CD14-positive monocyte (primary cell): ENCODE results near the gene NTRK2. TPM values are rescaled to one million over a fixed set of nuclear protein-coding genes. Genes with fewer than 3 reads are reported as not detected.

Experiments
- DNase-seq, 3 donors: peaks; one replicate each; pipeline ENCODE4 v3.0.0-alpha.2; 2011 to 2022
- H2AFZ ChIP-seq: 2 replicates; pipeline ENCODE4 v1.6.0; 2012; ENCODE audit warnings: mild to moderate bottlenecking, low read depth, low read length, inconsistent platforms; ENCODE audit not compliant: insufficient read depth, poor library complexity, severe bottlenecking
- H3K27ac ChIP-seq, 2 donors: 1 replicate in 1 of 2; 2 replicates in 1 of 2; pipeline ENCODE4 v1.5.1; 2012 to 2013; ENCODE audit warnings: low read length in 2 of 2, control low read depth in 1 of 2, inconsistent platforms in 1 of 2, low read depth in 1 of 2, mild to moderate bottlenecking in 1 of 2
- H3K27me3 ChIP-seq, 2 donors: one replicate each; pipeline versions ENCODE4 v1.6.0 to v1.6.1; 2011 to 2013; ENCODE audit warnings: low read length in 2 of 2; ENCODE audit not compliant: control insufficient read depth in 2 of 2, insufficient read depth in 2 of 2
- H3K36me3 ChIP-seq, 2 donors: replicated peaks in 1 of 2; 1 replicate in 1 of 2; 2 replicates in 1 of 2; pipeline versions ENCODE4 v1.5.1 to v1.6.1; 2012 to 2013; ENCODE audit warnings: low read length in 2 of 2, control low read depth in 1 of 2, inconsistent platforms in 1 of 2, mild to moderate bottlenecking in 1 of 2; ENCODE audit not compliant: insufficient read depth in 2 of 2, control insufficient read depth in 1 of 2
- H3K4me1 ChIP-seq, 2 donors: 1 replicate in 1 of 2; 2 replicates in 1 of 2; pipeline versions ENCODE4 v1.5.1 to v1.6.1; 2012 to 2013; ENCODE audit warnings: low read length in 2 of 2, control low read depth in 1 of 2, inconsistent platforms in 1 of 2, mild to moderate bottlenecking in 1 of 2, moderate library complexity in 1 of 2; ENCODE audit not compliant: insufficient read depth in 2 of 2, control insufficient read depth in 1 of 2
- H3K4me2 ChIP-seq: replicated peaks from 2 replicates; pipeline ENCODE3; 2012; ENCODE audit warnings: low read length, moderate library complexity, mild to moderate bottlenecking; ENCODE audit not compliant: poor library complexity, severe bottlenecking; ENCODE audit errors: extremely low read depth
- H3K4me3 ChIP-seq, 3 experiments: fragments of 200-600 bp in 1 of 3; sonication (generic) in 1 of 3; replicated peaks in 1 of 3; 1 replicate in 2 of 3; 2 replicates in 1 of 3; pipeline ENCODE4 v1.5.1; 2011 to 2013; ENCODE audit warnings: low read length in 3 of 3, mild to moderate bottlenecking in 3 of 3, control low read depth in 2 of 3, low read depth in 2 of 3, inconsistent platforms in 1 of 3, moderate library complexity in 1 of 3
- H3K79me2 ChIP-seq: 2 replicates; pipeline ENCODE4 v1.6.0; 2012; ENCODE audit warnings: mild to moderate bottlenecking, control low read depth, inconsistent platforms, low read length, moderate library complexity; ENCODE audit not compliant: insufficient read depth
- H3K9ac ChIP-seq: 2 replicates; pipeline ENCODE4 v1.6.0; 2017; ENCODE audit warnings: low read length, mild to moderate bottlenecking; ENCODE audit not compliant: insufficient read depth, poor library complexity, severe bottlenecking
- H3K9me3 ChIP-seq, 2 donors: replicated peaks in 1 of 2; 1 replicate in 1 of 2; 2 replicates in 1 of 2; pipeline versions ENCODE4 v1.5.1 to v1.6.1; 2012 to 2013; ENCODE audit warnings: low read length in 2 of 2, control low read depth in 1 of 2; ENCODE audit not compliant: control insufficient read depth in 1 of 2, insufficient read depth in 1 of 2
- H4K20me1 ChIP-seq: 2 replicates; pipeline ENCODE4 v1.6.0; 2012; ENCODE audit warnings: mild to moderate bottlenecking, low read length, control low read depth, moderate library complexity; ENCODE audit not compliant: insufficient read depth
- H3K27ac Mint-ChIP-seq, 7 donors: one replicate each; pipeline ENCODE4 v1.8.0; 2020; ENCODE audit warnings: mild to moderate bottlenecking in 7 of 7, mixed read lengths in 7 of 7, moderate library complexity in 6 of 7, inconsistent platforms in 2 of 7
- H3K27me3 Mint-ChIP-seq, 3 donors: one replicate each; pipeline ENCODE4 v1.8.0; 2021 to 2022; ENCODE audit warnings: low read depth in 3 of 3, mild to moderate bottlenecking in 3 of 3, mixed read lengths in 3 of 3, moderate library complexity in 3 of 3, inconsistent platforms in 1 of 3
- H3K36me3 Mint-ChIP-seq, 2 donors: one replicate each; pipeline ENCODE4 v1.8.0; 2020; ENCODE audit warnings: mixed read lengths in 2 of 2, inconsistent platforms in 1 of 2, mild to moderate bottlenecking in 1 of 2
- H3K4me1 Mint-ChIP-seq: one replicate; pipeline ENCODE4 v1.8.0; 2020; ENCODE audit warnings: mild to moderate bottlenecking, mixed read lengths
- H3K4me3 Mint-ChIP-seq, 2 donors: one replicate each; pipeline ENCODE4 v1.8.0; 2020; ENCODE audit warnings: mild to moderate bottlenecking in 2 of 2, mixed read lengths in 2 of 2, moderate library complexity in 1 of 2
- H3K9me3 Mint-ChIP-seq, 7 donors: one replicate each; pipeline ENCODE4 v1.8.0; 2020 to 2022; ENCODE audit warnings: mixed read lengths in 7 of 7, mild to moderate bottlenecking in 6 of 7, moderate library complexity in 6 of 7, inconsistent platforms in 2 of 7
- CTCF ChIP-seq: fragments of 200-600 bp; IDR thresholded peaks from one replicate; pipeline ENCODE4 v1.8.0; 2022; ENCODE audit warnings: antibody characterized with exemption, mild to moderate bottlenecking
- WGBS: methylation state at CpG from one replicate; pipeline ENCODE4 v1.1.5; 2013; ENCODE audit warnings: missing lambda C conversion rate; ENCODE audit not compliant: insufficient coverage; 5-methylcytosine and 5-hydroxymethylcytosine counted together
- intact Hi-C, 2 donors: fragments of 100-400 bp; cut with micrococcal nuclease; formaldehyde crosslinking; loops; one replicate each; pipeline versions ENCODE4 v1.15.0 to v1.15.1; 2023
- polyA plus RNA-seq, 3 donors: library from polyadenylated mRNA; depleted of rRNA in 1 of 3; unstranded in 2 of 3; stranded (reverse) in 1 of 3; fragments of 300-500 nt in 2 of 3; fragments of >200 nt in 1 of 3; fragmentation: Illumina TruSeq in 2 of 3; gene quantifications; 1 replicate in 2 of 3; 2 replicates in 1 of 3; pipeline ENCODE4 v1.2.3, GENCODE V29; 2012 to 2021

NTRK2 gene
- polyA plus RNA-seq, 3 donors, result not detected

- intact Hi-C loops, result no loop called here
- no peaks in the 10 kb centered on the region for H3K36me3 Mint-ChIP-seq
- DNase-seq, result no peak
- TF ChIP-seq CTCF, result no peak
- no peak overlapping the region for H3K27ac Mint-ChIP-seq
- H3K4me1 Mint-ChIP-seq, result no peaks in the 10 kb centered on the region
- Histone ChIP-seq H3K4me2 (no peak overlapping the region), H3K4me1 (no peaks in the 10 kb centered on the region), H3K36me3 (no peaks in the 10 kb centered on the region), H3K9ac (no peak overlapping the region), H3K79me2 (no peaks in the 10 kb centered on the region), H3K9me3 (no peaks in the 10 kb centered on the region), H3K4me3 (no peak overlapping the region), H3K27me3 (no peaks in the 10 kb centered on the region), H3K27ac (no peak overlapping the region), H4K20me1 (no peaks in the 10 kb centered on the region), H2AFZ (no peak overlapping the region)
- peaks cover 2 to 6% (median 3%) of the 10 kb centered on the region in 3 donors for H3K27me3 Mint-ChIP-seq
- H3K4me3 Mint-ChIP-seq, result no peak overlapping the region
- H3K9me3 Mint-ChIP-seq, result no peaks in the 10 kb centered on the region
- WGBS, result no CpG with 5 or more reads among the region's 3 CpGs
These were observed 110.4 kb downstream of the NTRK2 start for GRCh38 chr9:84779883-84780282.

GRCh38 chr9:84780385-84780784, 110.9 kb downstream of the NTRK2 start:
- Mint-ChIP-seq H3K27ac (no peak overlapping the region), H3K36me3 (no peaks in the 10 kb centered on the region), H3K27me3 (peaks cover 2 to 4% (median 3%) of the 10 kb centered on the region in 3 donors), H3K4me3 (no peak overlapping the region), H3K4me1 (no peaks in the 10 kb centered on the region), H3K9me3 (no peaks in the 10 kb centered on the region)
- no peak for TF ChIP-seq CTCF
- no peaks in the 10 kb centered on the region for H4K20me1 ChIP-seq
- H3K4me3 ChIP-seq, result no peak overlapping the region
- H3K36me3 ChIP-seq, result no peaks in the 10 kb centered on the region
- intact Hi-C loops, result no loop called here
- no peaks in the 10 kb centered on the region for H3K9me3 ChIP-seq
- no peak overlapping the region for H3K27ac ChIP-seq
- H3K4me2 ChIP-seq, result no peak overlapping the region
- WGBS, result no CpG with 5 or more reads among the region's 5 CpGs
- H3K79me2 ChIP-seq, result no peaks in the 10 kb centered on the region
- H3K27me3 ChIP-seq, result no peaks in the 10 kb centered on the region
- no peak overlapping the region for H3K9ac ChIP-seq
- no peak overlapping the region for H2AFZ ChIP-seq
- no peak for DNase-seq
- no peaks in the 10 kb centered on the region for H3K4me1 ChIP-seq
